Neural progenitor cell (in vitro differentiated cells): Measurements from ENCODE around the gene SLFNL1. TPM values are rescaled to one million over a fixed set of nuclear protein-coding genes. Genes with fewer than 3 reads are reported as not detected.

Experiments
- DNase-seq: peaks from one replicate; pipeline ENCODE4 v3.0.0-alpha.2; 2016; ENCODE audit warnings: low spot score
- H2AFZ ChIP-seq: fragments of 200-600 bp; sonication (generic); replicated peaks from 2 replicates; pipeline ENCODE4 v1.6.1; 2016; ENCODE audit warnings: antibody characterized with exemption
- H3F3A ChIP-seq: fragments of 200-600 bp; sonication (generic); 2 replicates; pipeline ENCODE4 v1.6.1; 2016; ENCODE audit warnings: antibody characterized with exemption, low read depth
- H3K27ac ChIP-seq: fragments of 200-600 bp; sonication (generic); 2 replicates; pipeline ENCODE4 v1.5.1; 2016; ENCODE audit warnings: mild to moderate bottlenecking
- H3K27me3 ChIP-seq: fragments of 200-600 bp; sonication (generic); 2 replicates; pipeline ENCODE4 v1.6.1; 2016; ENCODE audit warnings: mild to moderate bottlenecking, moderate library complexity
- H3K36me3 ChIP-seq: fragments of 200-600 bp; sonication (generic); 2 replicates; pipeline ENCODE4 v1.5.1; 2016
- H3K4me1 ChIP-seq: fragments of 200-600 bp; sonication (generic); 2 replicates; pipeline ENCODE4 v1.6.1; 2016; ENCODE audit warnings: mixed run types
- H3K4me2 ChIP-seq: fragments of 200-600 bp; sonication (generic); 2 replicates; pipeline ENCODE4 v1.6.1; 2016
- H3K4me3 ChIP-seq: fragments of 200-600 bp; sonication (generic); 2 replicates; pipeline ENCODE4 v1.5.1; 2016
- H3K79me2 ChIP-seq: fragments of 200-600 bp; sonication (generic); 2 replicates; pipeline ENCODE4 v1.6.1; 2016; ENCODE audit warnings: low read depth
- H3K9ac ChIP-seq: fragments of 200-600 bp; sonication (generic); 2 replicates; pipeline ENCODE4 v1.6.1; 2016
- H3K9me3 ChIP-seq: fragments of 200-600 bp; sonication (generic); 2 replicates; pipeline ENCODE4 v1.5.1; 2016; ENCODE audit warnings: low read depth
- H4K20me1 ChIP-seq: fragments of 200-600 bp; sonication (generic); 2 replicates; pipeline ENCODE4 v1.6.1; 2016; ENCODE audit warnings: low read depth
- H3K27ac Mint-ChIP-seq: 3 replicates; pipeline ENCODE4 v1.8.0; 2021; ENCODE audit warnings: mixed read lengths
- H3K27me3 Mint-ChIP-seq: 2 replicates; pipeline ENCODE4 v1.8.0; 2022; ENCODE audit warnings: low read depth, mild to moderate bottlenecking, inconsistent platforms, moderate library complexity, mixed read lengths; ENCODE audit not compliant: insufficient read depth
- H3K36me3 Mint-ChIP-seq: 3 replicates; pipeline ENCODE4 v1.8.0; 2021; ENCODE audit warnings: mixed read lengths
- H3K4me1 Mint-ChIP-seq: 3 replicates; pipeline ENCODE4 v1.8.0; 2021; ENCODE audit warnings: mixed read lengths
- H3K4me3 Mint-ChIP-seq: 3 replicates; pipeline ENCODE4 v1.8.0; 2021; ENCODE audit warnings: mild to moderate bottlenecking, moderate library complexity, mixed read lengths
- H3K9me3 Mint-ChIP-seq: 3 replicates; pipeline ENCODE4 v1.8.0; 2020; ENCODE audit warnings: mixed read lengths
- CTCF ChIP-seq: fragments of 200-600 bp; sonication (generic); IDR thresholded peaks from 2 replicates; pipeline ENCODE4 v1.5.1; 2017; ENCODE audit warnings: antibody characterized with exemption, mild to moderate bottlenecking
- EZH2 ChIP-seq: fragments of 200-600 bp; sonication (generic); IDR thresholded peaks from 2 replicates; pipeline ENCODE4 v1.6.1; 2017; ENCODE audit warnings: antibody characterized with exemption, mild to moderate bottlenecking, moderate library complexity
- EZH2phosphoT487 ChIP-seq: fragments of 200-600 bp; sonication (generic); IDR thresholded peaks from 2 replicates; pipeline ENCODE4 v1.6.1; 2017; ENCODE audit warnings: antibody characterized with exemption
- total RNA-seq: library from RNA; depleted of rRNA; stranded (reverse); fragments of >200 nt; gene quantifications from 2 replicates; pipeline ENCODE4 v1.2.3, GENCODE V29; 2015; ENCODE audit warnings: low replicate concordance

SLFNL1 gene
- total RNA-seq, 1 donor from 2014 or later = not detected

GRCh38 chr1:40973912-40974311 lies 47.6 kb downstream of the SLFNL1 start:
- Mint-ChIP-seq H3K36me3 (peaks cover 2% of the 10 kb centered on the region), H3K4me1 (peaks cover 2% of the 10 kb centered on the region), H3K27ac (no peak overlapping the region), H3K4me3 (no peak overlapping the region), H3K27me3 (peaks cover 2% of the 10 kb centered on the region), H3K9me3 (no peaks in the 10 kb centered on the region)
- no peak overlapping the region for H3K9ac ChIP-seq
- no peak overlapping the region for H2AFZ ChIP-seq
- H3F3A ChIP-seq = peaks cover 4% of the 10 kb centered on the region
- no peaks in the 10 kb centered on the region for H3K27me3 ChIP-seq
- no peaks in the 10 kb centered on the region for H3K36me3 ChIP-seq
- H4K20me1 ChIP-seq = no peaks in the 10 kb centered on the region
- DNase-seq = no peak
- no peak overlapping the region for H3K27ac ChIP-seq
- TF ChIP-seq CTCF (no peak), EZH2 (no peak), EZH2phosphoT487 (no peak)
- H3K4me3 ChIP-seq = no peak overlapping the region
- H3K4me1 ChIP-seq = no peaks in the 10 kb centered on the region
- no peak overlapping the region for H3K4me2 ChIP-seq
- H3K9me3 ChIP-seq = no peaks in the 10 kb centered on the region
- H3K79me2 ChIP-seq = no peaks in the 10 kb centered on the region

- H3K79me2 ChIP-seq = no peaks in the 10 kb centered on the region
- Mint-ChIP-seq H3K4me1 (peaks cover 2% of the 10 kb centered on the region), H3K36me3 (peaks cover under 1% of the 10 kb centered on the region), H3K27me3 (no peaks in the 10 kb centered on the region), H3K9me3 (no peaks in the 10 kb centered on the region), H3K27ac (no peak overlapping the region), H3K4me3 (no peak overlapping the region)
- no peak overlapping the region for H3K9ac ChIP-seq
- no peaks in the 10 kb centered on the region for H4K20me1 ChIP-seq
- H3F3A ChIP-seq = no peaks in the 10 kb centered on the region
- no peak overlapping the region for H2AFZ ChIP-seq
- no peaks in the 10 kb centered on the region for H3K4me1 ChIP-seq
- no peak for TF ChIP-seq EZH2
- TF ChIP-seq EZH2phosphoT487 = no peak
- no peak for TF ChIP-seq CTCF
- H3K4me2 ChIP-seq = no peak overlapping the region
- H3K27ac ChIP-seq = no peak overlapping the region
- H3K27me3 ChIP-seq = no peaks in the 10 kb centered on the region
- H3K4me3 ChIP-seq = no peak overlapping the region
- no peaks in the 10 kb centered on the region for H3K36me3 ChIP-seq
- no peak for DNase-seq
- no peaks in the 10 kb centered on the region for H3K9me3 ChIP-seq
Measured at GRCh38 chr1:40971966-40972365, 49.6 kb downstream of the SLFNL1 start.

- Histone ChIP-seq H3K4me3 (no peak overlapping the region), H2AFZ (no peak overlapping the region), H3F3A (no peaks in the 10 kb centered on the region), H3K9ac (no peak overlapping the region), H3K79me2 (no peaks in the 10 kb centered on the region), H3K27ac (no peak overlapping the region), H3K4me2 (no peak overlapping the region), H3K36me3 (no peaks in the 10 kb centered on the region), H3K4me1 (no peaks in the 10 kb centered on the region), H3K9me3 (no peaks in the 10 kb centered on the region), H4K20me1 (no peaks in the 10 kb centered on the region), H3K27me3 (no peaks in the 10 kb centered on the region)
- no peaks in the 10 kb centered on the region for H3K9me3 Mint-ChIP-seq
- no peak for DNase-seq
- TF ChIP-seq CTCF = no peak
- no peak for TF ChIP-seq EZH2phosphoT487
- no peak for TF ChIP-seq EZH2
- no peak overlapping the region for H3K27ac Mint-ChIP-seq
- no peak overlapping the region for H3K4me3 Mint-ChIP-seq
- H3K4me1 Mint-ChIP-seq = peaks cover 2% of the 10 kb centered on the region
- peaks cover 4% of the 10 kb centered on the region for H3K27me3 Mint-ChIP-seq
- no peaks in the 10 kb centered on the region for H3K36me3 Mint-ChIP-seq
Measured at GRCh38 chr1:40969445-40969844, 52.1 kb downstream of the SLFNL1 start.

GRCh38 chr1:40966417-40966816 lies 55.1 kb downstream of the SLFNL1 start:
- H3K36me3 Mint-ChIP-seq = no peaks in the 10 kb centered on the region
- Histone ChIP-seq H3K4me3 (no peak overlapping the region), H2AFZ (no peak overlapping the region), H3K27me3 (no peaks in the 10 kb centered on the region), H4K20me1 (no peaks in the 10 kb centered on the region), H3K4me2 (no peak overlapping the region), H3K9me3 (no peaks in the 10 kb centered on the region), H3K36me3 (no peaks in the 10 kb centered on the region), H3K79me2 (no peaks in the 10 kb centered on the region), H3K27ac (no peak overlapping the region), H3K9ac (no peak overlapping the region), H3F3A (no peaks in the 10 kb centered on the region), H3K4me1 (no peaks in the 10 kb centered on the region)
- no peak overlapping the region for H3K4me3 Mint-ChIP-seq
- peaks cover 2% of the 10 kb centered on the region for H3K4me1 Mint-ChIP-seq
- no peak for DNase-seq
- peaks cover 6% of the 10 kb centered on the region for H3K27me3 Mint-ChIP-seq
- TF ChIP-seq EZH2phosphoT487 = no peak
- no peak for TF ChIP-seq EZH2
- no peak for TF ChIP-seq CTCF
- H3K9me3 Mint-ChIP-seq = no peaks in the 10 kb centered on the region
- no peak overlapping the region for H3K27ac Mint-ChIP-seq
